Endometrial microvascular endothelial cells (primary cell): ENCODE data around the gene DRICH1. TPM values are rescaled to one million over a fixed set of nuclear protein-coding genes. Genes with fewer than 3 reads are reported as not detected.

Experiments used
- in situ Hi-C: cut with HindIII; loops from 2 replicates; pipeline ENCODE4 v1.10.0; 2017; ENCODE audit warnings: low sequenced_read_pairs, low pct_unique_long_range_greater_than_20kb; ENCODE audit errors: inconsistent ontology term
- total RNA-seq: library from RNA; depleted of rRNA; stranded (reverse); fragments of >200 nt; gene quantifications from one replicate; pipeline ENCODE4 v1.2.3, GENCODE V29; 2015; ENCODE audit errors: inconsistent ontology term

The DRICH1 gene
- total RNA-seq, 1 donor from 2014 or later: not detected

DNA sequence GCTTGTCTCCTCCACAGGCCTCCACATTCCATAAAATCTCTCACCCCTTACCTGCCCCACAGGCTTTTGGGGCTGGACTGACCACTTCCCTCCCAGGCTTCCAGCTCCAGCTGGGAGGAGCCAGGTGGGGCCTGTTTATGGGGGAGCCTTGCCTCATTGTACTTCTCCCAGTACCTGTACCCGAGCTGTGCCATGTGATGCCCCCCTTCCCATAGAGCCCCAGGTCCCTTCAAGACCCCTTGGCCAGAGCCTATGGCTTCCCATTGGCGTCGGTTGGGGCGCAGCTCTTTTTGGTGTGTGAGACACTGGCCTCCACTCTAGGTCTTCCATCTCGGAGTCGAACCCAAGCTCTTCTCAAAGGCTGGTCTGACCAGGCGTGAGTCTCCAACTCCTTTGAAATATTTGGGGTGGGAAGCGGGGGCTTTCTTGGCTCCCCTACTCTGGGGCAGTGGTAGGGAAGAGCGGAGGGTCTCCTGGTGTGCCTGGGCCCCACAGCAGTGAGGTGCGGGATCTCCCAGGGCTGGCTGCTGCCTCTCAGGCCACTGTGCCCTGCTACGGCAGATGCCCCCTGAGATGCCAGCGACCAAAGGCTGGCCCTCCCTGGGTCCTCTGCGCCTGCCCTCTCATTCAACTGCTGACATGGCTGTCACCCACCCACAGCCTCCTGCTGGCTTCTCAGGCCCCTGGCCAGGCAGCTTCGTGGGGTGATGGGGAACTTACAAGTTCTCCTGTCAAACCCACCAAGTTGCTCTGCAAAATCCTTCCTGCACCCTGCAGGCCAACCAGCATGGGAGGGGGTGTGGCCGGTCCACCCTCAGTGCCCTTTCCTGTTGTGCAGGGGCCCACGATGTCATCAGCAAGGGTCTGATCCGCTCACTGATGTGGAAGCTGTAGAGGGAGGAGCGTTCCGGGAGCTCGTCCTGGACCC lies 25.7 kb downstream of the DRICH1 start:
- in situ Hi-C loops: no loop called here

DNA sequence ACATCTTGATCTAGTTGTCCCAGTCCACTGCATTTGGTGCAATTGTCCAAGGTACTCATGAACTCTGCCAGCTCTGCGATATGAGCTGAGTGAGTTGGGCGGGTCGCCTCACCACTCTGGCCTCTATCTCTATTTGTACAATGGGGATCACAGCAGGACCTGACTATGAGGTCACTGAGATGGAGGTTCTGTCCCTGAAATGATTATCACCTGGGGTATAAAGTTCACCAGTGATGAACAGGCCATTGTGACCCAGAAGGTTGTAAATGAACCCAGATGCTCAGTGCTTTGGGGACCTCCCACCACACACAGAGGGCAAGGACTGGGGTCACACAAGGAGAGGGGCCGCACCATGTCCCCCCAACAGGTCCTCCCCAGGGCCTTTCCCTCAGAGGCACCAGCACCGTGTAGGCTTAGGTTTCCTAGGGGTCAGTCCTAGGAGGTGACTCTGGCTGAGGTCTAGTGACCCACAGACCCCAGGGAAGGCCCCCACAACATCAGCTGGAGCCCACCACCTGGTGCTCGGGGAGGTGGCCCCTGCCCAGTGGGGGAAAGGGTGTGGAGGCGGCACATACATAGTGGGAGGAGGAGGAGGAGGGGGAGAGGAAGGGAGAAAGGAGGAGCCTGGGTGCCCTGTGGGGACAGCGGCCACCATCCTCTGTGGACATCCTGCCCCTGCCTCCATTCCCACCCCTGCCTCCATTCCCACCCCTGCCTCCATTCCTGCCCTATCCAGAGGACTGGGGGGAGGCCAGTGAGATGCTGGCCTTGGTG lies 27.0 kb downstream of the DRICH1 start:
- in situ Hi-C loops: no loop called here

DNA sequence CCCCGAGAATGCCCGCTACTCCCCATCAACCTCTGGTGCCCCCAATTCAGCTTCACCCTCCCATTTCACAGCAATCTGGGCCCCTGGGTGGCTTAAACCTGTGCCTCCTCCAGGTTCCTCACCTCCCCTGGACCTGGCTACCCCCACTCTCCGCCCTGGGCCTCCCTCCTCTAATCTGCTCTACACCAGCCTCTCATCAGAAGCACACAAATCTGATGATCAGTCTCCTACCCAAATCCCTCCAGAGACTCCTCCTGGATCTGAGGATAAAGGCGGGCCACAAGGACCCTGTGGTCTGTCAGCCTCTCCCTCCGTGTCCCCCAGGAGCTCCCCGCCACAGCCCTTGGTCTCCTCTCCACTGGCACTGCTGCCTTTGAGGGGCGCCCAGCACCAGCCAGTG lies 28.9 kb downstream of the DRICH1 start:
- in situ Hi-C loops: no loop called here

DNA sequence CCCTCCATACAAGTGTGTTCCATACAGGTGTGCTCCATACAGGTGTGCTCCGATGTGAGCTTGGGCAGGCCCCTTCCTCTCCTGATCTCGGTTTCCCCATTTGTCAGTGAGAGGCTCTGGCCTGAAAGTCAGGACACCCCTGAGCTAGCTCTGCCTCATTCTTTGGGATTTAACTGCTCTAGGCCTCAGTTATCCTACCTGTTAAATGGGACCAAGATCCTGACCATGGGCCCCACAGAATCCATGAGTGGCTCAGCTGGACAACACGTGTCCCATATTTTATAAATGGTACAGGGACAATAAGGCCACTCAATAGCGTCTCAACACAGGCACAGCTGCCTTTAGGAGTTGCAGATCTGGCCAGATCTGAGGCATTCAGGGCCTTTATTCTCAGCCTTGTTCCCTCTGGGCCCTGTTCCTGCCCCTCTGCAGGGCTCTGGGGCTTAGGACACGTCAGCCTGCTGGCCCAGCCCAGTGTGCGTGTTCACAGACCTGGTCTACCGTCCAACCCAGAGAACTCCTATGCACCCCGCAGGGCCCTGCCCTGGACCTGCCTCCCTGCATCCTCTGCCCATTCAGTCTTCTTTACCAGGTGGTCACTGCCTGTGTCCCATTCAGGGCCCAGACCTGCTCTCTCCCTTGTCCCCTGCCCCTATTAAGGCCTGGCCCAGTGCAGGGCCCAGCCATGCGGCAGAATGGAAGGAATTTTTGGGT lies 33.2 kb downstream of the DRICH1 start:
- in situ Hi-C loops: loop anchor here (25.0 kb wide), 1 partner anchor 1838 kb away; no protein-coding TSS in a partner anchor

DNA sequence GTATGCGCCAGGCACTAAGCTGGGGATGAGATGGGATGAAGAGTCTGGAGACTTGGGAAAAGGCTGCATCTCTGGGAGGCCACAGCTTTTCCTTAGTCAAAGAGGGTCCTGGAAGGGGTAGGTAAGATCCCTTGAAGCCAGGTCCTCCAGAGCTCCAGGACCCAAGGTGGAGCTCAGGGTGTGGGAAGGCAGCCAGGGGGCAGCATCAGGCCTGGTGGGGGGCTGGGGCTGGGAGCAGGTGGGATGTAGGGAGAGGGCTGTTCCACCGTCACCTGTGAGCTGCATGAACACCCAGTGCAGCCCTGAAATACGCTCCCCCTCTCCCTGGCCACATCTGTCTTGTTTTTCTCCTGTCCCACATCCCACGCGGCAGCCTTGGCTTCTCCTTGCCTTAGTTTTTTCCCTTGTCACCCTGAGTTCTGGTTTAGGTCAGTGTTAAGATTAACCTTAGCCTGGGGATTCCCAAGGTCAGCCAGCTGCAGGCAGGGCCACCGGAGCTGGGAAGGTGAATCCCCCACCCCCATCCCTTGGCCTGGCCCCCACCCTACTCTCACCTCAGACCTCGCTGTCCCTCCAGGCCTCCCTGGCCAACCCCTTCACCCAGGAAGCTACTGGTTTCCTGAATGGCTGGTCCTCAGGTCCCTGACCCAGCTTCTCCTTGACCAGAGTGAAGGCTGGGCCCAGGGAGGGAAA lies 34.4 kb downstream of the DRICH1 start:
- in situ Hi-C loops: loop anchor here (25.0 kb wide), 1 partner anchor 1840 kb away; no protein-coding TSS in a partner anchor

DNA sequence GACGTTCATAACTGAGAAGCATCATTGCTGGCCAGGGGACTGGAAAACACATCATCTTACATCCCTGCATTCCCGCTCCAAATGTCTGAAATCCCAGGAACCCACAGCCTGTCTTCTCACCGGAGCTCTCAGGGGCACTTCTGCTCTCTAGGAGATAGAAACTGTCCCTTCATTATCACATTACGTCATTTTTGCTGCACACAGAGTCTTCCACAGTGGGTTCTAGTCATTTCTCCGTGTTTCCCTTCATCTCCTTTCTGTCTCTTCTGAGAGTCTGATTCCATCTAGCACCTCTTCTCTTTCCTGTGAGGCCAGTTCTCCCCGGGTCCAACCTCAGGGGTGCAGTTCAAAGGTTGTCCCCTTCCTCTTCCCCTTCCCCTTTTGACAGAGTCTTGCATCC lies 36.2 kb downstream of the DRICH1 start:
- in situ Hi-C loops: loop anchor here (25.0 kb wide), 1 partner anchor 1841 kb away; no protein-coding TSS in a partner anchor

DNA sequence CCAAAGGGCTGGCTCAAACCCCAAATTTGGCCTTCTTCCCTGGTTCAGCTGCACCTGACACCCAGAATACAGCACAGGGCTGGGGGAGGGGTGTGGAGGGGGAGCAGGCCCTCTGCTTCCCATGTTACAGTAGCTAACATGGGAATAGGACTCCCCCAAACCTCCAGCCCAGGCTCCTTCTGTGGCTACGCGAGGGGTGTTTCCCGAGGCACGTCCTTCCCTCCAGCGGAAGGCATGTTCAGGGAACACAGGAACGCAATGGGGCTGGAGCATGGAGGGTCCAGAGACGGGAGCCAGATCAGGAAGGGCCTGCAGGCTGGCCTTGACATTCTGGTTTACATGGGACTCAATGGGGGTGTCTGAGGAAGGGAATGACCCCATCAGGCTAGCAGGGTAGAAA lies 40.3 kb downstream of the DRICH1 start:
- in situ Hi-C loops: loop anchor here (25.0 kb wide), 1 partner anchor 1845 kb away; no protein-coding TSS in a partner anchor

DNA sequence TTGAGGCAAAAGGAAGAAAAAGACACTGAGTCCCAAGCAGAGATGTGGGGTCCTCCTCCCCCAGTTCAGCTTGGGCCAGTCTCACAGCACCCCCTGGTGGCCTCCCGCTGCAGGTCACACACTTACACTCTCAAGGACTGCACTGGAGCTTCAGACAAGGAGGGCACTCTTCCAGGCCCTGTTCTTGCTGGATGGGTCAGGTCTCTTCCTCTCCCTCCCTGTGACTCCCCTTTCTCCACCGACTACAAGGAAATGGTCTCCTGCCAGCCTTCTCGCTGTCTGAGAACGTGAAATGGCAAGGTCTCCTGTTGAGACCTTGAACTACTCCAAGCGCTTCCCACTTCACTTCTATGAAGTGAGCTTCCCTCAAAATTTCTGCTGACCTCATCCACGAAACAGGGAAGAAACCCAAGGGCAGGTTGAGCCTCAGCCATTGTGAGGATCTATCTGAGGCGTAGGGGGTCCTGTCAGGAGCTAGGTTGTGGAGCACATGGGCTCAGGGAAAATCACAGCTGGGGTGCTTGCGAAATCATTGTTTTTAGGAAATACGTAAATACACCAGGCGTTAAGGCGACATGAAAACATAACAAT lies 40.8 kb downstream of the DRICH1 start:
- in situ Hi-C loops: loop anchor here (25.0 kb wide), 1 partner anchor 1846 kb away; no protein-coding TSS in a partner anchor

DNA sequence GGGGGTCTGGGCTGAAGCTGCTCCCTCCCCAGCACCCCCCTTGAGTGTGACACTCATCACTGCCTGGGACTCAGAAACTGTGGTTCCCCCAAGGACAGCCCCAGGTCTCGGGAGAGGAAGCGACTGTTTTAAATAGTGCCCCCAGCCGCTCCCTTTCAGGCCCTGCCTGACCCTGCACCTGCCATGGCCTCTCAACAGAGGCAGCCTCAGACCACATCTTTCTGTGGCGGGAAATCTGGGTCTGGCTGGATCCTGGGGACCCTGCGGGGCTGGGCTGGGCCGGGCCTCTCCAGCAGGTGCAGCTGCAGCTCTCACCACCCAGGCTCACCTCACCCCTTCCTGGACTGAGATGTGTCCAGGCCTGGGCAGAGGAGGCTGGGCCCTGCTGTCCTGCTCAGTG lies 48.3 kb downstream of the DRICH1 start:
- in situ Hi-C loops: loop anchor here (25.0 kb wide), 1 partner anchor 1853 kb away; no protein-coding TSS in a partner anchor

DNA sequence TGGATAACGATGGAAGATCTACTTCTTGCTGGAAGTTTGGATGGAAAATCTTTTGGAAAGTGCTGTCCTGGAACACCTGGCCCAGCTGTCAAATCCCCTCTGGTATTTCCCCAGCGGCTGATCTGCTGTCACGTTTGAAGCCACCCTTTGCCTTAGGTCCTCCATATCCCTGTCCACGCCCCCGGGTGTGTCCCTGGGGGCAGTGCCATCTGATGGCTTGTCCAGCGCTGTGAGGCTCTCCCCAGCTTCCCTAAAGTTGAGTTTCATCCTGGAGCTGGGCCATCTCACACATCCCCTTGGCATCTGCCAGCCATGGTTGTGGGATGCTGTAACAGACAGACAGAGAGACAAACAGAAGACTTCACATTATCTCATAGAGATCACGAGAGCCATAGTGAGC lies 49.0 kb downstream of the DRICH1 start:
- in situ Hi-C loops: loop anchor here (25.0 kb wide), 1 partner anchor 1854 kb away; no protein-coding TSS in a partner anchor

DNA sequence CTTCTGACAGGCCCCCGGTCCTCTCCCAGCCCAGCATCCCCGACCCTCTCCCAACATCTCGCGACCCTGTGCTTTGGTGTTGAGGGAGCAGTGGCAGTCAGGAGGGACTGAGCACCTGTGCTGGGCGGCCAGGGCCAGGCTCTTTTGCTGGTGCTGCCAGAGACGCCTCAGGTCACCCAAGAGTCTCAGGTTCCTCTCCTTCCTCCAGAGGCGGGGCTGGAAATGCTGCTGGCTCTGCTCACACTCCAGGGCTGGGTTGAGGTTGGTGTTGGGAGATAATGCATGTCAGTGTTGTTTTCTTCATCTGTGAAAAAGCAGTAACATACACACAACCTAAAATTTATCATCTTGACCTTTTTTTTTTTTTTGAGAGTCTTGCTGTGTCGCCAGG lies 50.9 kb downstream of the DRICH1 start:
- in situ Hi-C loops: loop anchor here (25.0 kb wide), 1 partner anchor 1856 kb away; no protein-coding TSS in a partner anchor

DNA sequence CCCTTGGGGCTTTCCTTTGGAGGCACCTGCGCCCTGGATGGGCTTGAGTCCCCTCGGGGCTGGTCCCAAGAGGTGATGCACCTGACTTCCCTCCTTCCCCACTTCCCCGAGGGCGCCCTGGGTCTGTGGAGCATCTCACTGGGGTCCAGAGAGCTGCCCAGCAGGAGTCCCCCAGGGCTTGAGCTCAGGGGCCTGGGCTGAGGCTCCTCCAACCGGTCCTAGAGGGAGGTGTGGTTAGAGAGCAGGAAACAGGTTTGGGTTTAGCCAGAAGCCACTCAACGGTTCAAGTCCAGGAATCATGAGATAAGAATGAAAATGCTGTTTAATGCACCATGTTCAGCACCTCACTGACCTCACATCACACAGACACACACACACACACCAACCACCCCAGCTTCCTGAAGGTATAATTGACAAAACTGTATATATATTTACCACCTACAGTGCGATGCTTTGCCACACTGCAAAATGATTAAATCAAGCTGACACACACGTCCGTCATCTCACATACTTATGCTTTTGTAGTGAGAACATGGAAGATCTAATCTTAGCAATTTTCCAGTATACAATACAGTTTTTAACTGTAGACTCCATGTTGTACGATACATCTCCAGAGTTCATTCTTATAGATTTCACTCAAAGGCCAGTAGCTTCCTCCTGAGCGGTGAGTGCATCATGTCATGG lies 51.4 kb downstream of the DRICH1 start:
- in situ Hi-C loops: loop anchor here (25.0 kb wide), 1 partner anchor 1857 kb away; no protein-coding TSS in a partner anchor

DNA sequence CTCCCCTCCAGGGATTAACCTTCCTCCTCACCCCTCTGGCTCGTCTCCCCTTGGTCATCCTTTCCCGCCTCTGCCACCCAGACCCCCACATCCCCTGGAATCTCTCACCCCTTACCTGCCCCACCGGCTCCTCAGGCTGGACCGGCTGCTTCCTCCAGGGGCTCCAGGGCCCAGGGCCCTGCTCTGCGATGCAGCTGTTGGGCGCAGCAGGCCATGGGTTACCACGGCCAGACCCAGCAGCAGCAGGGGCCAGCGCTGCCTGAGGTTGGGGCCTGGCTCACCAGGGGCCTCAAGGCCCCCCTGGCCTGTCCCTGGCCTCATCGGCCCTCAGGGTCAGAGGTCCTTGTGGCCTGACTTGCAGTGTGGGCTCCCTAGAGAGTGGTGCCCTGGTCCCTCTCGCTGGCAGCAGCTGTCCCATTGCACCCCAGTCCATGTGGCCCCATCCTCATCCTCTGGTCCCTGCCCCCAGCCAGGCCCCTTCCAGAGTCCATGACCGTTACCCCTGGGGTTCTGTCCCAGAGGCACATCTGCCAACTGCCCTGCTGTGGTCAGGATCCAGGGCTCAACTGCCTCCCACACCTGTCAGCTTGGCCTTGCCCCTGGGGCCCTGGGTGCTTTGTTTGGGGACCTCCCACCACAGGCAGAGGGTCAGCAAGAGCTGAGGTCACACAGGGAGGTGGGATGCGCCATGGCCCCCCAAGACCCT lies 52.1 kb downstream of the DRICH1 start, which contains the start of gene IGLL1:
Gene IGLL1, minus strand, starts transcription at position 421 of the 706 bp plus-strand sequence. Its CDS starts 100 bp downstream, at position 321.
- in situ Hi-C loops: loop anchor here (25.0 kb wide), 1 partner anchor 1857 kb away; no protein-coding TSS in a partner anchor

DNA sequence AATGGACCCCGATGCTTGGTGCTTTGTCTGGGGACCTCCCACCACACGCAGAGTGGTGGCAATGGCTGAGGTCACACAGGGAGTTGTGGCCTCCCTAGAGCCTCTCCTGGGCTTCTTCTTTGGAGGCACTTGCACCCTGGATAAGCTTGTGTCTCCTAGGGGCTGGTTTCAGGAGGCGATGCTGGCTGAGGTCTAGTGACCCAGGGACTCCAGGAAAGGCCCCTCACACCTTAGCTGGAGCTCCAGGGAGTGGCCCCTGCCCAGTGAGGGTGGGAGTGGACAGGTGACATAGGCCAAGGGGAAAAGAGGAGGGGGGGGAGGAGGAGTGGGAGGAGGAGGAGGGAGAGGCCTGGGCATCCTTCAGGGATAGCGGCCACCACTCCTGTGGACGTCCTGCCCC lies 52.8 kb downstream of the DRICH1 start:
- in situ Hi-C loops: loop anchor here (25.0 kb wide), 1 partner anchor 1858 kb away; no protein-coding TSS in a partner anchor

DNA sequence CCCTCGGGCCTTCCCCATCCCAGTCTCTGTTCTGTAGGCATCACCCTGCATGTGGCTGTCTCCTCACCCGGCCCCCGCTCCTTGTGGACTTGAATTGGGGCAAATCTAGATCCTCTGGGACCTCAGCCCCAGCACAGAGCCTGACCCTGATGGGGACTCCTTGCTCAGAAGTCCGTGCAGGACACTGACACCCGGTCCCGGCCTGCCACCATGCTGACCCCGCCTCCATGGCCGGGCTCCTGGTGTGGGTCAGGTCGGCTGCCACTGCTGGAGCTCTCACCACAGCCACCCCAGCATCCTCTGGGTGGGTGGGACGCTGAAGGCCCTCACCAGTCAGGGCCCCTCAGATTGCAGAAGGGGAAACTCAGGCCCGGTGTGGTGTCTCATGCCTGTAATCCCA lies 53.8 kb downstream of the DRICH1 start:
- in situ Hi-C loops: loop anchor here (25.0 kb wide), 1 partner anchor 1859 kb away; no protein-coding TSS in a partner anchor

DNA sequence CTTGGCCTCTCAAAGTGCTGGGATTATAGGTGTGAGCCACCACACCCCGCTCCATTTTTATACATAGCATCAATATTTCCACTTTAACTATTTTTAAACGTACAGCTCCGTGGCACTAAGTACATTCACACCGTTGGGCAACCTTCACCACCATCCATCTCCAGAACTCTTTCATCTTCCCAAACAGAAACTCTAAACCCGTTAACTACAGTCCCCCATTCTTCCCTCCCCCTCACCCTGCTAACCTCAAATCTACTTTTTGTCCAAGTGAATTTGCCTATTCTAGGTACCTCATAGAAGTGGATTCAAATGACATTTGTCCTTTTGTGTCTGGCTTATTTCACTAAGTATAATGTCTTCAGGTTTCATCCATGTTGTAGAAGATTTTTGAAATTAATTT lies 55.4 kb downstream of the DRICH1 start:
- in situ Hi-C loops: loop anchor here (25.0 kb wide), 1 partner anchor 1861 kb away; no protein-coding TSS in a partner anchor
